Esophagus muscularis mucosa (tissue), 4 donors: ENCODE measurements around the gene ASB16. TPM values are rescaled to one million over a fixed set of nuclear protein-coding genes. Genes with fewer than 3 reads are reported as not detected.

Source experiments
- DNase-seq: peaks from one replicate; pipeline ENCODE4 v3.0.0-alpha.2; 2017; ENCODE audit errors: extremely low spot score
- H3K27ac ChIP-seq, 4 donors: fragments of 200-600 bp; sonication (generic); replicated peaks in 1 of 4; 1 replicate in 3 of 4; 2 replicates in 1 of 4; pipeline ENCODE4 v1.5.1; 2016 to 2019; ENCODE audit warnings: mild to moderate bottlenecking in 1 of 4
- H3K27me3 ChIP-seq, 4 donors: fragments of 200-600 bp; sonication (generic); one replicate each; pipeline versions ENCODE4 v1.5.1 to v1.6.0; 2016 to 2019
- H3K36me3 ChIP-seq, 4 donors: fragments of 200-600 bp; sonication (generic); one replicate each; pipeline ENCODE4 v1.5.1; 2016 to 2019
- H3K4me1 ChIP-seq, 4 donors: fragments of 200-600 bp; sonication (generic); one replicate each; pipeline ENCODE4 v1.5.1; 2016 to 2019
- H3K4me3 ChIP-seq, 4 donors: fragments of 200-600 bp; sonication (generic); 1 replicate in 2 of 4; 2 replicates in 2 of 4; pipeline ENCODE4 v1.5.1; 2016 to 2019; ENCODE audit warnings: mild to moderate bottlenecking in 4 of 4, moderate library complexity in 1 of 4
- H3K9me3 ChIP-seq, 4 donors: fragments of 200-600 bp; sonication (generic); 1 replicate in 3 of 4; 2 replicates in 1 of 4; pipeline ENCODE4 v1.5.1; 2016 to 2019
- CTCF ChIP-seq, 3 experiments: fragments of 200-600 bp in 2 of 3; fragments of 450-650 bp in 1 of 3; sonication (generic) in 2 of 3; IDR thresholded peaks; one replicate each; pipeline ENCODE4 v1.5.1; 2017 to 2019; ENCODE audit warnings: antibody characterized with exemption in 3 of 3, mild to moderate bottlenecking in 2 of 3, moderate library complexity in 1 of 3
- EP300 ChIP-seq: sonication (generic); formaldehyde crosslinking; IDR thresholded peaks from one replicate; pipeline ENCODE4 v1.6.1; 2017; ENCODE audit warnings: antibody characterized with exemption
- POLR2A ChIP-seq: fragments of 450-650 bp; IDR thresholded peaks from one replicate; pipeline ENCODE4 v1.6.1; 2017; ENCODE audit warnings: antibody characterized with exemption, moderate library complexity, mild to moderate bottlenecking, low read depth
- POLR2AphosphoS5 ChIP-seq, 2 donors: sonication (generic); formaldehyde crosslinking; IDR thresholded peaks; one replicate each; pipeline ENCODE4 v1.6.1; 2017; ENCODE audit warnings: antibody characterized with exemption in 2 of 2
- WGBS: methylation state at CpG from one replicate; pipeline ENCODE4 v1.1.5; 2018; 5-methylcytosine and 5-hydroxymethylcytosine counted together
- intact Hi-C: fragments of 100-400 bp; cut with DNase I; formaldehyde crosslinking; loops from one replicate; pipeline ENCODE4 v1.15.1; 2023
- total RNA-seq, 4 donors: library from RNA; depleted of rRNA; stranded (reverse); fragments of >200 nt; gene quantifications; one replicate each; pipeline versions ENCODE4 v1.1.0 to v1.2.1, GENCODE V29; 2016

Gene ASB16
- total RNA-seq, 4 donors from 2014 or later: 3.3 to 10.8 (median 6.0) TPM

- TF ChIP-seq POLR2A (no peak), POLR2AphosphoS5 (IDR thresholded peaks at IDR 0.05) (no peak), EP300 (no peak), CTCF (IDR thresholded peaks at IDR 0.05) (no peak)
- no peaks in the 10 kb centered on the region for H3K9me3 ChIP-seq
- DNase-seq: no peak
- H3K27me3 ChIP-seq: no peaks in the 10 kb centered on the region
- peak overlapping the region; percentile 92 to 96 (median 94) for H3K4me3 ChIP-seq
- WGBS: 14% methylated on average over 21 of the region's 36 CpGs
- H3K27ac ChIP-seq: peak overlapping the region; percentile 98 to 100 (median 99)
- peaks cover 1 to 21% (median 20%) of the 10 kb centered on the region in 4 donors for H3K36me3 ChIP-seq
- intact Hi-C loops: no loop called here
- H3K4me1 ChIP-seq: peaks cover 17 to 45% (median 39%) of the 10 kb centered on the region in 4 donors
These were observed 30.1 kb downstream of the ASB16 start for GRCh38 chr17:44200478-44201155.

GRCh38 chr17:44202756-44203155, 32.3 kb downstream of the ASB16 start:
- DNase-seq: no peak
- WGBS: 79% methylated on average over 4 of the region's 4 CpGs

GRCh38 chr17:44203731-44204440, 33.4 kb downstream of the ASB16 start:
- no peak for DNase-seq
- peaks cover 6 to 23% (median 18%) of the 10 kb centered on the region in 4 donors for H3K4me1 ChIP-seq
- intact Hi-C loops: no loop called here
- no peak overlapping the region for H3K27ac ChIP-seq
- H3K27me3 ChIP-seq: no peaks in the 10 kb centered on the region
- peaks cover 18 to 25% (median 25%) of the 10 kb centered on the region in 4 donors for H3K36me3 ChIP-seq
- no peak overlapping the region for H3K4me3 ChIP-seq
- WGBS: 52% methylated on average over 9 of the region's 9 CpGs
- no peak for TF ChIP-seq EP300
- TF ChIP-seq CTCF (IDR thresholded peaks at IDR 0.05): peak; percentile 51 to 67 (median 59)
- H3K9me3 ChIP-seq: no peaks in the 10 kb centered on the region

More at GRCh38 chr17:44202756-44203155, 32.3 kb downstream of the ASB16 start:
- Histone ChIP-seq H3K4me1 (peaks cover 15 to 35% (median 26%) of the 10 kb centered on the region in 4 donors), H3K36me3 (peaks cover 11 to 14% (median 14%) of the 10 kb centered on the region in 4 donors), H3K4me3 (no peak overlapping the region), H3K27ac (no peak overlapping the region), H3K27me3 (no peaks in the 10 kb centered on the region), H3K9me3 (no peaks in the 10 kb centered on the region)
- intact Hi-C loops: no loop called here
- TF ChIP-seq POLR2A (no peak), POLR2AphosphoS5 (IDR thresholded peaks at IDR 0.05) (no peak), EP300 (no peak), CTCF (IDR thresholded peaks at IDR 0.05) (no peak)

- H3K9me3 ChIP-seq: no peaks in the 10 kb centered on the region
- DNase-seq: no peak
- peaks cover 18 to 31% (median 31%) of the 10 kb centered on the region in 4 donors for H3K36me3 ChIP-seq
- intact Hi-C loops: no loop called here
- H3K4me3 ChIP-seq: no peak overlapping the region
- no peaks in the 10 kb centered on the region for H3K27me3 ChIP-seq
- H3K27ac ChIP-seq: no peak overlapping the region
- WGBS: 61% methylated on average over 5 of the region's 5 CpGs
- no peak for TF ChIP-seq POLR2A
- TF ChIP-seq POLR2AphosphoS5 (IDR thresholded peaks at IDR 0.05): no peak
- no peak for TF ChIP-seq EP300
- no peak for TF ChIP-seq CTCF (IDR thresholded peaks at IDR 0.05)
- peaks cover 6 to 23% (median 18%) of the 10 kb centered on the region in 4 donors for H3K4me1 ChIP-seq
These were observed 34.0 kb downstream of the ASB16 start for GRCh38 chr17:44204441-44204882.
